ENCODE results near the gene FAM114A2. TPM values are rescaled to one million over a fixed set of nuclear protein-coding genes. Genes with fewer than 3 reads are reported as not detected.
"Not testable (repeated sequence)": the region's sequence is repeated elsewhere in the genome, so short reads cannot be mapped to it uniquely, and the experiment has no call there.

Gene FAM114A2
- total RNA-seq (2014; rRNA removed), result 31.3 and 41.4 TPM in 2 replicates
- 13.6 TPM for polyA plus RNA-seq (2012)

DNA sequence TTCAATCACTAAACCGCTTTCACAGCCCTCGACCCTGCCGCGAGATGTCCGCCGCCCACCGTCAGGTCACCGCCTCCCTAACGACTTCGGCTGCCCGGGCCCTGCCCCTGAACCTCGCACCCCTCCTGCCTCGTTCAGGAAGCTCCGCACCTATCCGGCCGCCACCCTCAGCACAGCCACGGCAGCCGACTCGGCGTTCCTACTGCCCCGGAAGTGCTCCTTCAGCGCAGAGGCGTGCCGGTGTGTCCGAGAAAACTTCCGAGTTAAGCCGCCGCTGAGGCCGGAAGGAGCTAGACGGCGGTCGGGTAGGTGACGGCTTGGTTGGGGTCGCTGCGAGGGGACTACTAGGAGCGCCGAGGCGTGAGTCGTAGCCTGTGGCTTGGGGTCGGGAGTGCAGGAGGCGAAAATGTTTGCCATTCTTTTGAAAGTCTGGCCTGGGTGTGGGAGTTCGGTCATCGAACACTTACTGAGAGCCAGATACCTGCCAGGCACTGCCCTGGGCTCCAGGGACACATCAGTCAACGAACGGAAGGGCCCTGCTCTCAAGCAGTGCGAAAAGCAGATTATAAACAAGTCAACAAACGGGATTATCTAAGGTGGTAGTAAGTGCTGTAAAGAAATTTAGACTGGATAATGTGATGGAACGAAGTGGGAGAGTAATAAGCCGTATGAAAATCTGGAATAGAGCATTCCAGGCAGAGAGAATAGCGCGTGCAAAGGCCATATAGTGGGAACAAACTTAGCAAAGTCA, at the start of gene FAM114A2, which contains the start of gene MFAP3:
FAM114A2 (minus strand) TSS at position 204 of the 751 bp plus-strand sequence. CDS start 3,957 bp downstream, outside the sequence.
MFAP3 (plus strand) TSS at position 261 of the 751 bp plus-strand sequence. CDS start 10,756 bp downstream, outside the sequence.
- peak; percentile 79 for DNase-seq (ENCODE audit: low read depth)

DNA sequence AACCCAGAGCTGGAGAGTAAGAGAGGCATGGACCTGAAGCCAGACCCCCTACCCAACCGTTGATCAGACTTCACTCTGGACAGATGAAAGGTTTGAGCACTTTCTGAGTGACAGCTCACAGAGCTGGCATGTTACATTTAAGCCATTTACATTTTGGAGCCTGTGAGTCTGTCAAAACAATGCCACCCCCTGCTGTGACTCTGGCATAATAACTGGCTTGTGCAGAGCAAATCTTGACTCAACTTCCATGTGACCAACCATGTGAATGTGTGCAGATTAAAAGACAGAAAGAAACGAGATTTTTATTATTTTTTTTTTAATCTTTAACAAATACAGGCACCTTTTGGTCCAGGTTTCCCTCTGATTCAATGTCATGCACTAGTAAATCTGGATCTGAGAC, 48.5 kb upstream of the FAM114A2 start:
- peak; percentile 81 for DNase-seq (ENCODE audit: low read depth)

DNA sequence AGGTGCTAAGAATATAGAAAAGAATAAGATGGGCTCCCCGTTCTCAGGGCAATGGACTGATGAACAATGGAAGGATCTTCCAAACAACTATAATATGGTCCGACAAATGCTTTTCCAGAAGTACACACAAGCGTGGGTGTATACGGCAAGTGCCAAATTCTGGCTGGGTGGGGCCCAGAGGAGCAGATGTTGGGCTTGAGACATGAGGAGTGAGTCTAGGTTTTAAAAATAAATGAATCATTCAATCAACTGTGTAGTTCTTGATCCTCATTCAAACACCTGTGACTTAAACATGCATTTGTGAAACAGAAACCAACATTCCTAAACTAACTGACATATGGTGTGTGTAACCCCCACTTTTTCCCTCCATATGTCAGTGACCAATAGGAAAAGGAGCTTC, 47.9 kb upstream of the FAM114A2 start:
- DNase-seq (ENCODE audit: low read depth), result peak; percentile 63

DNA sequence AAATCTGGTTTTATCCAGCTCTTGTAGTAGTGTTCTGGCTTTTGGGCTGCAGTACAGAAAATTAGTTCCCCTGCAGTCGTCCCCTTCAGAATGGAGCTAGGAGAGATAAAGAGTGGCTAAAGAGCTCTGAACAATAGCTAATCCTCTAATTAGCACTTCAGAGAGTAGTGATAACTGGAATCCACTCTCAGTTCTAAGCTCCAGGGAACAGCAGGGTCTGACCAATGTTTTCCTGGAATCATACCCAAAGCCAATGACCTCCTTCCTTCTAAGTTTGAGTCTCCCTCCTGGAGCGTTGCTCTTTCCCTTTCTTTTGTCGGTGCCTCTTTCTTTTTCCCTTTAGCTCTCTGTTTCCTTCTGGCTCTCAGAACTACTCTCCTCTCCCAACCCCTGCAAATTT, 47.4 kb upstream of the FAM114A2 start:
- DNase-seq (ENCODE audit: low read depth), result no peak

DNA sequence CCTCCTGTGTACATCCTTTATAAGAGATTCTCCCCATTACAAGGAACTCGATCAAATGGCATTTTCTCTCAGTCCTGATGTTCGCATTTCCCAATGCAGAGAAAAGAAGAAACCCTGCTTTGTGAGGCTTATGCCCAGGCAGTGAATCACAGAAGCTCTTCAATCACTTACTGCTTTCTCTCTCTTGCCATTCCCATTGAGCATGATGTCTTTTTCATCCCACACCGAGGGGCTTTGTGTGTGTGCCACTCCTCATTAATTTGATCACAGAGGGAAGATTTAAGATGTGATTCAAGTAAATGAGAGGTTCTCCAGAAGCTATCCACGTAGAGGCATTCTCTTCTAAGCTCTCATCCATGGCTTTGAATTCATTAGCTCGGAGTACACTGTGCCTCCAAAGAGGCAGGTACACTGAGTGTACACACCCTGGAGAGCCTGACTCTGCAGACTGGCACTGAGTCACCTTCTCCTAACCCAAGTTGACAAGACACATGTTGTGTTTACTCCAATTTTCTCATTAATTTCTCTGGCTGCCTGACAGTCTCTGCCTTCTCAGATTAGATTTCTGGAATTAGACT, 45.4 kb upstream of the FAM114A2 start:
- DNase-seq (ENCODE audit: low read depth), result no peak

DNA sequence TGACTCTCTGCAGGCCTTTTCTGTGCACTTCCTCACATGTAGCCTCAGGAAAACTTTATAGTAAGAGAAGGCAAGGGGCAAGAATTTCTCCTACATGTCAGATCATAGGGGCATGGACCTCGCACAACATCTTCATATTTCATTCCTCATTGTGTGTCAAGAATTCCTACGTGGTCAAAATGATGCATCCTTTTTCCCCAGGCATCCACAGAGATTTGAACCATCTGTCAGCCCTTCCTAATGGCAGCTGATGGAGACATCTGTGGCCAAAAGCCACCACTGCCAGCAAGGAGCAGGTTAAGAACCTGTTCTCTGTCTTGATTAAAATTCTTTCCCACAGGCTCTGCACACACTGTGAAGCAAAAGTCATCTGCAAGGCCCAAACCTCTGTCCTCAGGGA, 42.5 kb upstream of the FAM114A2 start:
- DNase-seq (ENCODE audit: low read depth), result peak; percentile 12

DNA sequence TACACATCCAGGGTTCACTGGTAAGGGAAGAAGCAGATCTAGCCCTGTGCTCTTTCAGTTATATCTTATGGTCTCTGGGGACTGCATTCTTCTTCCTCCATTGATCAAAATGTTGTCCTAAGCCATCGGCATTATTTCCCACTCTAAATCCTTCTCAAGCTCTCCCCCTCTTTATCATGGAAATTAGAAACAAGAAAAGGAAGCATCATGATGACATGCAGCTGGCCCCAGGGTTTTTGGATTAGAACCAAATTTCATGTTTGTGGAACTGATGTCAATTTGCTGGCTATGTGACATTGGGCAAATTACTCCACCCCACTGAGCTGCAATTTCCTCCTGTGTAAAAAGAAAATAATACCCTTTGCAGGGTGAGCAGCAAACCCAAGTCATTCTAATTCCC, 39.6 kb upstream of the FAM114A2 start:
- DNase-seq (ENCODE audit: low read depth), result no peak

DNA sequence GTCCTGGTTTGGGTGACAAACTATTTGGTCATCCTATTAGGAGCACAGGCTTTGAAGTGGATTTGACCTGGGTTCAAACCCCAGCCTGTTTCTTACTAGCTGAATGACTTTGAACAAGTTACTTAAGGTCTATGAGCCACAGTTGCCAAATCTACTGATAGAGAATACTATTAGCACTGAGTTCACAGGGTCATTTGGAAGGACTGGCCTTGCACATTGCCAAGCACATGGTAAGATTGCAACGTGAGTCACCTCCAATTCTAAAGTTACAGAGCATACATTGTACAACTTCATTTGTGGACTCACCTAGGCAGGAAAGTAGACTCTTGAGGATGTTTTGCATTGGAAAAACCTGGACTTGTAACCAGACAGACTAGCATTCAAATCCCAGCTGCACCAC, 39.0 kb upstream of the FAM114A2 start:
- DNase-seq (ENCODE audit: low read depth), result peak; percentile 55

DNA sequence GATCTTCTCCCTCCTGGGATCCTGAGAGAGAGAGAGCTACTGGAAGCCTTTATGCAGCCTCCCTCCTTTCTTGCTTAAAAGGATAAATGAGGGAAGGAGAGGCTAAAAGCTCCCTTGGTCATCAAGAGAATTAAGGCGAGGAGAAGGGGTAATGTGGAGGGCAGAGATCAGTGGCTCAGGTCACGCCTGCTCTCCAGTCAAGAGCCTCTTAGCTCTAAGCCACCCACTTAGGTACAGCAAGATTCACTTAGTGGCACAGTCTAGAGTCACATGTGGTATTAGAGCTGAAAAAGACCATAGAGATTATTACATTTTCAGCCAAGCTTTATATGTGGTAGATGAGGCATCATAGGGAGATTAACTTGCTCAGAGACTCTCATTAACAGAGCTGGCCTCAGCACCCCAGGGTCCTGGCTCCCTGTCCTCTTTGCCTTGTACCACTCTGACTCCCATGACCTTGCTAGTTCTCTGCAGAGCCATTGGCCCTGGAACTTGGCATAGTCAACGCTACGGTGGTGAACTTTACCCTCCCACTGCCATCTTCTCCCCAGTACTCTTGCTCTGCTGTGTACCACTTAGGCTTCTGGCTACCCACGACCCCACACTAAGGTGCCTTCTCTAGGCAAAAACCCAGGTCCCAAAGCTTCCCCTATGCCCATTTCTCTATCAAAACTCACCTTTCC, 37.7 kb upstream of the FAM114A2 start:
- DNase-seq (ENCODE audit: low read depth), result no peak

DNA sequence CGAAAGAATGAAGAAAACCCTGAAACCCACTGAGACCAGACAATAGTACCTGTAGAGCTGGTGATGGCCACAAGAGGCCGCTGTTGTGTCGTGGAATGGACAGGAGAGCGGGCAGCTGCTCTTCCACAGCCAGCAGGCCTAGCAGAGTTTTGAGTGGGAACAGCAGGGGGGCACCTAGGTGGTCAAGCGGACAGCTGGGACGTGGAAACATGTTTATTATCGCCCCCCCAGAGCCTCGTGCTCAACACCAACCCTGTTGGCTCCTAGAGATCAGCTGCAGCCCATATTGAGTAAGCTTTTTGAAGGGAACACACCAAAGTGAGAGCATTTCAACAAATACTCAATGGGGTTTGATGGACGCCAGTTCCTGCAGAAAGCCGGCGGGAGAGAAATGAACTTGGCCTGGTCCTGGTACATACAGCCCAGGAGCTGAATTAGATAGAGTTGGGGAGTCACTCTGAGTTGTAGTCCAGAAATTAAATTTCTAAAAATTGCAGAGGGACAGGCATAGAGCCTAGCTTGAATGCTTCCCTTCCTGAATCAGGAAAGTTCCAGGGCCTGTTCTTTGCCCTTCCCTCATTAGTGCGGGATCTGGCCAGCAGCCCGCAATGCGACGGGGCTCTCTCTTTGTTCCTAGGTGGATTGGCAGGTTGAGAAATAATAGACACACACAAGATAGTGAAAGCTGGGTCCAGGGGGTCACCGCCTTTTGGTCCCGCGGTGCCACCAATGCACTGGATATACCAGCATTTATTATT, 33.9 kb upstream of the FAM114A2 start:
- peak; percentile 65 for DNase-seq (ENCODE audit: low read depth)

DNA sequence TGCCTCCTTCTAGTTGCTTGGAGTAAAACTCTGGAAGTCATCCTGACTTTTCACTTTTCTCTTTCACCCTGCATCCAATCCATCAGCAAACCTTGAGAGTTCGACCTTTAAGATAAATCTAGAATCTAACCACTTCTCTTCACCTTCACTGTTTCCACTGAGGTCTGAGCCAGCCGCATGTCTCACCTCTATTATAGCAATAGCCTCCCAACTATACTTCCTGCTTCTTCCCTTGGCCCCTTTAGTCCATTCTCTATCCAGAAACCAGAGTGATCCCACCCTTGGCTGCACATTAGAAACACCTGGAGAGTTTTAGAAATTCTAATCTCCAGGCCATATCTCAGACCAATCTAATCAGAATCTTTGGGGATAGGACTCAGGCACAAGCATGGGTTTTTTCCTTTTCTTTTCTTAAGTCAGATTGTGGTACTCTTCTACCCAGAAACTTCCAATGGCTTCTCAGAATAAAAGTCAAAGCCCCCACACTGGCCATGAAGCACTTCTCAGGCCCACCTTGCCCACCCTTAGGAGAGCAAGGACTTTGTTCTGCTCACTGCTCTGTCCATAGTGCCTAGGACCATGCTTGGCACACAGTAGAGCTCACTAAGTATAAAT, 33.2 kb upstream of the FAM114A2 start:
- DNase-seq (ENCODE audit: low read depth), result no peak

DNA sequence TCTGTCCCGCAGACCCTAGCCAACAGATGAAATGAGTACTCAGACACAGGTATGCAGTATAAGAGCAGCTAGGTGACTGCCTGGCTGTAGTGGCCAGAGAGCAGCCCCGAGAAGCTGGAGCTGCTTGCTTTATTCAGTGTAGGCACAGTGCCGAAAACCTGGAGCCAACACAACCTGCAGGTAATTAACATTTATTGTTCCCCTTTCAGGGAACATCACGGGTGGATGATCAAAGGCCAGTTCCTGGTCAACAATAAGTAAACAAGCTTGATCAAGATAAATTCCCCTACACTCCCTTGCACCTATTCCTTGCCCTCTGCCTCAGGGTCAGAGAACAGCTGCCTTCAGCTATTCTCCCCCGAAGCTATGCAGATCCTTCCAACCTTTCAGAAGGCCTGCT, 31.1 kb upstream of the FAM114A2 start:
- not testable (repeated sequence) for DNase-seq (ENCODE audit: low read depth)

DNA sequence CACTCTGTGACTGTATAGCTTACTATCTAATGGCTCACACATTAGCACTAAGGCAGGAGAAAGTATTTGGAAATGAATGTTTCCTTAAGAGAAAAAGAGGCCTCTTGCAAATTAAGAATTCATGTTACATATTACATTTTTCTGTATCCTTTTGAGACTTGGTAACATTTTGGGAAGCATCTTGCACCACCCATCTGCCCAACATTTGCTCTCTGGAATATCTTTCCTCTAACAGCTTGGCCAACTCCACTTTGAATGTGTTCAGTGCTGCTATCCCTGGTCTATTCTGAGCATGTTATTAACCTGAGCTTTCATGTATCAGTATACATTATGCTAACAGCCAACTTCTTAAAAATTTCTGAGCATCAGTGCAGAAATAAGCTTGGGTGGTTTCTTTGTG, 27.3 kb upstream of the FAM114A2 start:
- DNase-seq (ENCODE audit: low read depth), result no peak

DNA sequence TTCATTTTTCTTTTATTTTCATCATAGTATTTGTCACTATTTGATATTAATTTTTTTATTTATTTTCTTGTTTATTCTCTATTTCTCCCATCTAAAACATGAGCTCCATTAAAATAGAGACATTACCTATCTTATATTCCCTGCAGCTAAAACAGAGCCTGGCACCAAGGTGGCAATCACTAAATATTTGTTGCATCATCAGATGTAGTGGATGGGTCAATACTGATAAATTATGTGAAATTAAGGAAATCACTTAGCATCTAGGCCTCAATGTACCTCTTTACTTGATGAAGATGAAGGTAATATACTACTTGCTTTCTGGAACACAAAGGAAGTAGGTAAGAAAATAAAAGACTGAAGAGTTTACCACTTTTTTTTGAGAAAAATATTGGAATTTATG, 24.7 kb upstream of the FAM114A2 start:
- DNase-seq (ENCODE audit: low read depth), result no peak

DNA sequence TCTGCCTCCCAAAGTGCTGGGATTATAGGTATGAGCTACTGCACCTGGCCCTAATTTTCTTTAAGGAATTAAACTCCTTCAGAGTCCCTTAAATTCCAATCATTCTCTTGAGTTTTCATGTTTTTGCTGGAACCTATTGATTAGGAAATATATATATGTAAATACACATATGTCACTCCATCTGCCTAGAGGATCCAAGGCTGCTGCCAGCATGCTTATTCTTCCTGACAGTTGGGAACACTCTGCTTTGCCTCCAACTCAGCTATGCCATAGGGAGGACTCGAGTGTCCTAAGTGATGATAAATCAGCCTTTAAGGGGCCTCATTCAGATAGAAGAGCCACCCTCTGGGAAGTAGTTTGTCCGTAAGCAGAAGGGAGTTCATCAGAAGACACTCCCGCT, 21.9 kb upstream of the FAM114A2 start:
- no peak for DNase-seq (ENCODE audit: low read depth)

DNA sequence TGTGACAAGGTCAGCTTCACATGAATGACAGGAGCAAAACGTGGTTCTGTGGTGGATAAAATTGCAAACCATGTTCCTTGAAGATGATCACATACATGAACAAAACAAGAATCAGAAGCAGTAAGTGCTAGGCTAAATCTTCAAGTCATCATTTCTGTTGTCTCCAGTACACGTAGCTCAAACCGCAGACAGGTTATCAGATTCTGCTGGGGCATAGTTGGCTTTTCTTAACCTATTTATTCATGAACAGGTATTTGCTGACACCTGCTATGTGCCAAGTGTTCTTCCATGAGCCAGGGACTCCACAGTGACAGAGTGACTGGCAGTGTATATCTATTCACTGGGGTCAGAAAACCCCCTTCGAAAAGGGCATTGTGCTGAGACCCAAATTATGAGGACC, 20.9 kb upstream of the FAM114A2 start:
- DNase-seq (ENCODE audit: low read depth), result no peak

DNA sequence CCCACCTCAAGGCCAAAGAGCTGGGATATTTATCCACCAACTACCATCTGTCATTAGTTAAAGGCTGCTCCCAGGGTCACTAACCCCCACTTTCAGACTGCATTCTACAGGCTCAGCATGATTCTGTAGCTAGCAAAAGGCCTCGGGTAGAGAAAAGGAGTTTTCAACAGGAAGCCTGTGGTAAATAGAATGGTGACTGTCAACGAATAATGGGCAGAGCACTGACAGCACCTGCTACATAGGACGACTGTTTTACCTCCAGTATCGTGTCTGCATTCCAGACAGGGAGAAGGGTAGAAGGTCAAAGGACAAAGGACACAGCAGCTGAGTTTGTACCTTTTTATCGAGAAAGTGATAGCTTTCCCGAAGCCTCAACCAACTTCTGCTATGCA, 20.3 kb upstream of the FAM114A2 start:
- no peak for DNase-seq (ENCODE audit: low read depth)

DNA sequence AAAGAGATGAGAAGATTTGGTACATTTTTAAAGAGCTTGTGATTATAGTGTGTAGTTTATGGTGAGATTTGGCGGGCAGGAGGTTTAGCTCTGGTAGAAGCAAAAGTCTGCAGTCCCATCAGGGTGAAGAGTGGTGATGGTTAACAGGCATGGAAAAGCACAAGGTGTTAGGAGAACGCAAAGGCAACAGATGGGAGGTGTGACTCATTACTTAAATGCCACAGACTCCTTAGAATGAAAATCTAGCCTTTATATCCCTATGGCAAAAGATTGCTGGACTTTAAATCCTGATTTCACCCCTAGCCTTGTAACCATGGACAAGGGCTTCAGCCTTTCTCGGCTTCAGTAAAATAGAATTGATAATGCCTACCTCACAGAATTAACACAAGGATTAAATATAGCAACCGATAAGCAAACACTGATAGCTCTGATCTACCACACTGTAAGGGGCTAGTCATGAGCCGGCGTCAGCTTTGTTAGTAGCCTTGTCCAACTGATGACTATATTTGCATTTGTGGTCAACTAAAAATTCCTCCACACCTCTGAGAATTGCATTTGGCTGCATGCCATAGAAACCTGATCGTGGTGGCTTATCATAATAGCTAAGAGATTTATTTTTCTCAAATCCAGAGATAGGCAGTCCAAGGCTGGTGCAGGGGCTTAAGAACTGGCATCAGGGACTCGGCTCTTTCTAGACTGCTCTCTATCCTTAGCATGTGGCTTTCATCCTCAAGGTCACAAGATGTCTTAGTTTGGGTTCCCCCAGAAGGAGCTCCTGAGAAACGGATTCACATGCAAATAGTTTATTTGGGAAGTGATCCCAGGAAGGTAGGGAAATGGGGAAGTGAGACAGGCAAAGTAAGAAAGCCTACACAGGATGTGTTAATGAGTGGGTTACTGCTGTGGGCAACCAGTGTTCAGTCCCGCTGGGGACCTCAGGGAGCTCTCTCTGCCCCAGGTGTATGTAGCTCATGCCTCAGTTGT, 19.6 kb upstream of the FAM114A2 start:
- peak; percentile 80 for DNase-seq (ENCODE audit: low read depth)

DNA sequence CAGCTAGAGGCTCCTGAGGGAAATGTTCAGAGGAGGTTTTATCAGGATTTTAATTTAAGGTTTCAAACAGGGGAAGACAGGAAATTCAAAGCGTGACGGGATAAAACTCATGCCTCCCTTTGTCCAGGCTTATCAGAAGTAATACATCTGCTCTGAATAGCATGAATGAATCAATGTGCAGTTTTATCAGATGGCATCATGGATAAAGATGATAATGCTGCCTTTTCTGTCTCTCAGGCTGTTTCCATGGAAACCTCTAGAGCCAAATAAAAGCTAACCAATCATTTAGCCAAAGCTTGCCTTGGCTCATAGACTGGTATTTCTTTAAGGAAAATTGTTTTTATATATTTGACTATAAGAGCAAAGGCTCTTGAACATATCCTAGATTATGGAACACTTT, 16.5 kb upstream of the FAM114A2 start:
- DNase-seq (ENCODE audit: low read depth), result no peak

DNA sequence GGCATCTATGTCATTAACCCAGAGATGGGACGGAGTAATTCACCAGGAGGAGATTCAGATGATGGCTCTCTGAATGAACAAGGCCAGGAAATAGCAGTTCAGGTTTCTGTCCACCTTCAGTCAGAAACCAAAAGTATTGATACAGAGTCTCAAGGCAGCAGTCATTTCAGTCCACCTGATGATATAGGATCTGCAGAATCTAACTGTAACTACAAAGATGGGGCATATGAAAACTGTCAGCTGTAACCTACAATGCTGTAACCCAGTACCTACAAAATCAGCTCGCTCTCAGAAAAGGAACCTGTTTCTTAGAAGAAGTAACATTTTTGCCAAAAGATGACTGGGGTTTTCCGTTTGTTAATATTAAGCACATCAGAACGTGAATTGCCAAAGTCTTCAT, 14.8 kb upstream of the FAM114A2 start:
- no peak for DNase-seq (ENCODE audit: low read depth)

Data from LHCN-M2 (cell line).